RWPE2 (cell line): ENCODE measurements around the gene HIPK2.

Experiments used
- ATAC-seq: fragments of 200-7000 bp; cut with Tn5 transposase; 3 replicates; pipeline ENCODE4 v1.9.1; 2021; ENCODE audit warnings: low read depth
- DNase-seq: peaks from one replicate; pipeline ENCODE4 v3.0.0-alpha.2; 2020; ENCODE audit warnings: low spot score
- H3K27ac ChIP-seq: fragments of 450-650 bp; 2 replicates; pipeline ENCODE4 v1.5.1; 2017; ENCODE audit warnings: mild to moderate bottlenecking; ENCODE audit not compliant: poor library complexity, severe bottlenecking
- H3K27me3 ChIP-seq: fragments of 250-450 bp; sonication (Bioruptor Pico); 2 replicates; pipeline ENCODE4 v1.5.1; 2021; ENCODE audit warnings: mild to moderate bottlenecking, moderate library complexity; ENCODE audit not compliant: insufficient read depth, poor library complexity, severe bottlenecking
- H3K36me3 ChIP-seq: fragments of 250-450 bp; sonication (Bioruptor Pico); 2 replicates; pipeline ENCODE4 v1.5.1; 2020; ENCODE audit warnings: low read depth, mild to moderate bottlenecking, moderate library complexity
- H3K4me1 ChIP-seq: fragments of 250-450 bp; sonication (Bioruptor Pico); 2 replicates; pipeline ENCODE4 v1.5.1; 2021; ENCODE audit warnings: mild to moderate bottlenecking, moderate library complexity; ENCODE audit not compliant: insufficient read depth, poor library complexity, severe bottlenecking
- H3K4me3 ChIP-seq: fragments of 250-450 bp; sonication (Bioruptor Pico); 2 replicates; pipeline ENCODE4 v1.5.1; 2021; ENCODE audit warnings: mild to moderate bottlenecking, moderate library complexity; ENCODE audit not compliant: severe bottlenecking
- H3K9me3 ChIP-seq: fragments of 250-450 bp; sonication (Bioruptor Pico); 2 replicates; pipeline ENCODE4 v1.5.1; 2021; ENCODE audit warnings: mild to moderate bottlenecking, moderate library complexity; ENCODE audit not compliant: severe bottlenecking
- CTCF ChIP-seq: fragments of 450-650 bp; IDR thresholded peaks from one replicate; pipeline ENCODE4 v1.5.1; 2017; ENCODE audit warnings: mild to moderate bottlenecking, moderate library complexity; ENCODE audit not compliant: poor library complexity, severe bottlenecking

Gene HIPK2

GRCh38 chr7:139681463-139681755 lies 96.4 kb downstream of the HIPK2 start:
- no peak for DNase-seq
- no peak for TF ChIP-seq CTCF
- no peaks in the 10 kb centered on the region for H3K27me3 ChIP-seq
- no peaks in the 10 kb centered on the region for H3K9me3 ChIP-seq
- H3K27ac ChIP-seq: peak overlapping the region; percentile 83
- peaks cover 47% of the 10 kb centered on the region for H3K4me1 ChIP-seq
- H3K36me3 ChIP-seq: no peaks in the 10 kb centered on the region; the same call in 1 of the 2 replicates
- H3K4me3 ChIP-seq: no peak overlapping the region
- no peak for ATAC-seq

- Histone ChIP-seq H3K4me3 (no peak overlapping the region), H3K27ac (peak overlapping the region; percentile 83), H3K36me3 (no peaks in the 10 kb centered on the region), H3K4me1 (peaks cover 47% of the 10 kb centered on the region), H3K27me3 (no peaks in the 10 kb centered on the region), H3K9me3 (no peaks in the 10 kb centered on the region)
- DNase-seq (peak; percentile 86), ATAC-seq (peak; percentile 87)
- TF ChIP-seq CTCF: no peak
These were observed 96.9 kb downstream of the HIPK2 start for GRCh38 chr7:139680676-139681462.

GRCh38 chr7:139679731-139680594 lies 97.8 kb downstream of the HIPK2 start:
- DNase-seq: no peak
- H3K36me3 ChIP-seq: peaks cover 3% of the 10 kb centered on the region; the same call in 1 of the 2 replicates
- H3K27me3 ChIP-seq: no peaks in the 10 kb centered on the region
- H3K27ac ChIP-seq: peak overlapping the region; percentile 83
- no peak for TF ChIP-seq CTCF
- H3K4me1 ChIP-seq: peaks cover 47% of the 10 kb centered on the region
- ATAC-seq: no peak
- no peaks in the 10 kb centered on the region for H3K9me3 ChIP-seq
- no peak overlapping the region for H3K4me3 ChIP-seq

GRCh38 chr7:139676390-139676789 lies 101.4 kb downstream of the HIPK2 start:
- H3K27me3 ChIP-seq: no peaks in the 10 kb centered on the region
- no peak for ATAC-seq
- DNase-seq: no peak
- H3K4me3 ChIP-seq: no peak overlapping the region
- H3K27ac ChIP-seq: no peak overlapping the region
- H3K9me3 ChIP-seq: no peaks in the 10 kb centered on the region
- peaks cover 6% of the 10 kb centered on the region; the same call in 1 of the 2 replicates for H3K36me3 ChIP-seq
- peaks cover 39% of the 10 kb centered on the region for H3K4me1 ChIP-seq
- TF ChIP-seq CTCF: no peak
